ENCODE results near the gene NIPAL3.

DNA sequence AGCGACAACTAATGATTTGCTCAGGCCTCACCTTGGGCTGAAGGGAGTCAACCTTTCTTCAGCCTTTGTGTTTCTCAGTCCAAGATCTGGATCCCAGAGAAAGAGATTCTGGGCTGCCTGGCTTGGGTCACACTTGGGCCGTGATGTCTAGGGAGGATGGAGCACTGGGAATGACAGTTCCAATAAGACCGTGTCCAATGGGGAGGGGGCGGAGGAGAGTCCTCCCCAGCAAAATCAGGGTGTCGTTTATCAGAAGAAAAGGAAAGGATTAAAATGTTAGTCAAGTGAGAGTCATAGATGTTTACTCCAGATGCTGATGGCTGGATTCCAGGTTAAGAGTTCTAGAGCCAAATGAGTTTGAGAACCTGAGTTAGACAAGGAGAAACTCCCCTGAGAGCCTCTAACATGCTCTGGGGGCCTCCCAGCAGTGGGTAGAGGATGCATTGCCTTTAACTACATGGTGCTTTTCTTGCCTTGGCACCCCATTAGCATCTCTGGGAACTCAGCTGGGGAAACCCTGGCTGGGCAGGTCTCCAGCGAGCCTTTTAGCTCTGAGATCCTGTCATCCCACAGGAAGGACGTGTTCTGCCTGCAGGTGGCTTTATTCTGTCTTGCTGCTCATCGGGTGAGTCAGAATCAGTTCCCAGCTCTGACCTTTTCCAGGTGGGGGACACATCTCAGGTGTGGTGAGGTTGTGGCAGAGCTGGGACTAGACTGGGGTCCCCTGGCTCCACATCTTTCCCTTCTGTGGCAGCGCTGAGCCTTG, 22.2 kb downstream of the NIPAL3 start:
- no peak for TF ChIP-seq EZH2 (IDR thresholded peaks at IDR 0.05; ENCODE audit: borderline replicate concordance, low read depth, low read length, poor library complexity, severe bottlenecking)
- TF ChIP-seq, protein P1, sequence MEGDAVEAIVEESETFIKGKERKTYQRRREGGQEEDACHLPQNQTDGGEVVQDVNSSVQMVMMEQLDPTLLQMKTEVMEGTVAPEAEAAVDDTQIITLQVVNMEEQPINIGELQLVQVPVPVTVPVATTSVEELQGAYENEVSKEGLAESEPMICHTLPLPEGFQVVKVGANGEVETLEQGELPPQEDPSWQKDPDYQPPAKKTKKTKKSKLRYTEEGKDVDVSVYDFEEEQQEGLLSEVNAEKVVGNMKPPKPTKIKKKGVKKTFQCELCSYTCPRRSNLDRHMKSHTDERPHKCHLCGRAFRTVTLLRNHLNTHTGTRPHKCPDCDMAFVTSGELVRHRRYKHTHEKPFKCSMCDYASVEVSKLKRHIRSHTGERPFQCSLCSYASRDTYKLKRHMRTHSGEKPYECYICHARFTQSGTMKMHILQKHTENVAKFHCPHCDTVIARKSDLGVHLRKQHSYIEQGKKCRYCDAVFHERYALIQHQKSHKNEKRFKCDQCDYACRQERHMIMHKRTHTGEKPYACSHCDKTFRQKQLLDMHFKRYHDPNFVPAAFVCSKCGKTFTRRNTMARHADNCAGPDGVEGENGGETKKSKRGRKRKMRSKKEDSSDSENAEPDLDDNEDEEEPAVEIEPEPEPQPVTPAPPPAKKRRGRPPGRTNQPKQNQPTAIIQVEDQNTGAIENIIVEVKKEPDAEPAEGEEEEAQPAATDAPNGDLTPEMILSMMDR (conservative IDR thresholded peaks at IDR 0.05; ENCODE audit: low read depth, low read length): no peak
